GM19240 (cell line): ENCODE data around the gene USP36.
"Not testable (repeated sequence)": the region's sequence is repeated elsewhere in the genome, so short reads cannot be mapped to it uniquely, and the experiment has no call there.

Source experiments
- DNase-seq: peaks from one replicate; pipeline ENCODE4 v3.0.0; 2011; ENCODE audit warnings: low spot score; ENCODE audit not compliant: insufficient read length

The USP36 gene

DNA sequence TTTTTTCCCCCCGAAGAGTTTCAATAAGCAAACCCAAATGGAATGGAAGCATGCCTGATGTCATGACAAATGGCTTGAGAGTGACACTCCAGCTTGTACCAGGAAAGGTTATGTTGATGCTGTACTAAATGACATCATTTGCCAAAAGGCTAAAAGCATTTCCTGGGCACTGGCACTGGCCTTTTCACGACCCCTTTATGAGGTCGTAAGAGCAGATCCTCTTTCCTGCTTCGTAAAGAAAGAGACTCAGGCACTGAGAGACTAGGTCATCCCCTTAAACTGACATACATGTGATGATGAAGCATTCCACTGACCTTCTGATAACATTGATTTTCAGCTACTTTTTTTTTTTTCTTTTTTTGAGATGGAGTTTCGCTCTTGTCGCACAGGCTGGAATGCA, 31.9 kb upstream of the USP36 start:
- DNase-seq, result no peak

DNA sequence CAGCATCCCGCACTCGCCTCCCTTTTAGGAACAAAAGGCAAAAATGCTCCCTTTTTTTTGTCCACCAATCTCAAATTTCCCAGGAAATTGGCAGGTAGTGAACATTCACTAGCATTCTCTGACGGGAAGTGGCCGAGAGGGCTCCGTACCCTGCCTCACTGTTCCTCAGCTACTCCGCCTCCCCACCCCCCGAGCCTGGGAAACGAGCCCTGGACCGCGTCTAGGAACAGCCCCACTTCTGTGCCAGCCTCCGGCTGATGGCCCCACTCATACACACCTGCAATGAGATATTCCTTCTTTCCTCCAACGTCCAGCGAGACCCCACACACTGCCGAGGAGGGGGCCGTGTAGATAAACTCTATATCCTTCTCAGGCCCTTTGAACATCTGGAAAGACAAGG, 30.0 kb upstream of the USP36 start:
- DNase-seq, result no peak

DNA sequence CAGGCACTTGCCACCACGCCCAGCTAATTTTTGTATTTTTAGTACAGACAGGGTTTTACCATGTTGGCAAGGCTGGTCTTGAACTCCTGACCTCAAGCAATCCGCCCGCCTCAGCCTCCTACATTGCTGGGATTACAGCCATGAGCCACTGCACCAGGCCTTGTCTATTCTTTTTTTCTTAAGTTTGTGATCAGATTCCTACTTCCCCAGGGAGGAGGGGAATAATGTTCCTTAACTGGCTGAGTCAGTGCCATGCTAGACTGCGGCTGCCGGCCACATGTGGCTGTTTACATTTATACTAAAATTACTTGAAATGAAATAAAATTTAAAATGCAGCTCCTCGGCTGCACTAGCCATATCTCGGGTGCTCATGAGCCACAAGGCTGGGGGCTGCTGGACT, 27.8 kb upstream of the USP36 start:
- no peak for DNase-seq

DNA sequence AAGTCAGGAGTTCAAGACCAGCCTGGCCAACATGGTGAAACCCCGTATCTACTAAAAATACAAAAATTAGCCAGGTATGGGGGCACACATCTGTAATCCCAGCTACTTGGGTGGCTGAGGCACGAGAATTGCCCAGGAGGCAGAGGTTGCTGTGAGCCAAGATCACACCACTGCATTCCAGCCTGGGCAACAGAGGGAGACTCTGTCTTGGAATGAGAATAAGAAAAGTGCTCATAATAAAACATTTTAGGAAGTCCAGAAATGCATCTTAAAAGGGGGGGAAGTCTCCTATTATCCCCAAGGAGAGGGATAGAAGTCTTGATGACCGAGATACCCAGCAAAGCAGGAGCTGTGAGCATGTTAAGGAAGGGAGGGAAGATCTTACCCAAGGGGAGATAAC, 26.4 kb upstream of the USP36 start:
- not testable (repeated sequence) for DNase-seq

DNA sequence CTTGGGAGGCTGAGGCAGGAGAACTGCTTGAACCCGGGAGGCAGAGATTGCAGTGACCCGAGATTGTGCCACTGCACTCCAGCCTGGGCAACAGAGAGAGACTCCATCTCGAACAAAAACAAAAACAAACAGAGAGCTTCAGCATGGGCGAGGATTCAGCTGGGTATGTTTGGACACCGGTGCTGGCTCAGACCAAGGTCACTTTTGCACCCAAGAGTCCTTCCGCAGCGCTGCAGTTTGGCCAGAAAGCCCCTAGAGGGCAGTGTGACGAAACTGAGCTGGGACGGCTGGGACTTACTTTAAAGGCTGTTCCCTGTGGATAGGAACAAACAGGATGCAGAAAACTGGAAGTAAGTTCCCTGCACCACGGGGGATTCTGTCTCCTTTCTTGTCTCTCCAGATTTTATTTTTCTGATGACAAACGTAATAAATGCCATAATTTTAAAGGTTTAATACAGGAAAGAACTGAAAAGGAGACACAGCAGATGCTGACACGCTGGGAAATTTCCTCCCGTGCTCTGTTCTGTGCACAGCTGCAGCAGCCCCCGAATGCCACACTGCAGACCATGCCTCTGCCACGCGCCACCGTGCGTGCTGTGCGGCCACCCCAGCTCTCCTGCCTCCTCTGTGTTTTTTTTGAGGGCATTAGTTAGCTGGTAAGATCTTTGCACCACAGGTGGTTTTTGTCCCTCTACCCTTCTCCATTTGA, 25.2 kb upstream of the USP36 start:
- peak; percentile 53 for DNase-seq

DNA sequence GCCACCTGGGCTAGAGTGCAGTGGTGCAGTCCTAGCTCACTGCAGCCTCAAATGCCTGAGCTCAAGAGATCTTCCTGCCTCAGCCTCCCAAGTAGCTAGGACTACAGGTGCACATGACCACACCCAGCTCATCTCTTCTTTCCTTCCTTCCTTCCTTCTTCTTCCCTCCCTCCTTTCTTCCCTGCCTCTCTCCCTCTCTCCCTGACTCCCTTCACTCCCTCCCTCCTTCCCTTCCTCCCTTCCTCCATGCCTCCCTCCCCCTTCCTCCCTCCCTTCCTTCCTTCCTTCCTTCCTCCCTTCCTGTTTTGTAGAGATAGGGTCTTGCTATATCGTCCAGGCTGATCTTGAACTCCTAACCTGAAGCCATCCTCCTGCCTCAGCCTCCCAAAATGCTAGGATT, 23.5 kb upstream of the USP36 start:
- DNase-seq, result no peak

DNA sequence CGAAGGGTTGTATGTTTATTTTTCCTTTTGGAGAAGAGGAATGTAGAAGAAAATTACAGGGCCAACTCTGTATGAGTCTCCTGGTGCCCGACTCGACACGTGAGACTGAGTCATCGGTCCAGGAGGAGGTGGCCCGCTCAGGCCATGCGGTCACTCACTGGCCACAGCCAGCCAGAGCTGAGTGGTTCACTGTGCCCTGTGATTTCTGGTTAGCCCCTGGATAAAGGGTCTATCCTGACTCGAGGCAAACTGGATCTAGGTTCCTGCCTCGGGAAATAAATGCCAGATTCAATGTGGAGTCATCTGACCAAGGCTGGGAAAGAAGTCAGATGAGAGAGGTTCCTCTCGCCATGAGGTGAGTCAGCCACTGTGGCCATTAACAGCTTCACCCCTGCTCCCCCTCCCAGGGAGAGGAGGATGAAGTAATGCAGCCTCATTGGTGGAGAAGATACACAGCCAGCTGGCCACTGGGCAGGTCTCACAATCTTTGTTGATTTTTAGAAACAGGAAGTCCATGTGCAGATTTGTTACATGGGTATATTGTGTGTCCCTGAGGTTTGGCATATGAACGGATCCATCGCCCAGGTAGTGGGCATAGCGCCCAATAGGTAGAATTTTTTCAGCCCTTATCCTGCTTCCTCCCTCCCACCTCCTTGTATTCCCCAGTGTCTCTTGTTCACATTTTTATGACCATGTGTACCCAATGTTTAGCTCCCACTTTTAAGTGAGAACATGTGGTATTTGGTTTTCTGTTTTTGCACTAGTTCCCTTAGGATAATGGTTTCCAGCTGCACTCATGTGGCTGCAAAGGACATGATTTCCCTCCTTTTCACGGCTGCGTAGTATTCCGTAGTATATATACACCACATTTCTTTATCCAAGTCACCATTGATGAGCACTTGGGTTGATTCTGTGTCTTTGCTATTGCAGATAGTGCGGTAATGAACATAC, 21.7 kb upstream of the USP36 start:
- DNase-seq, result no peak

DNA sequence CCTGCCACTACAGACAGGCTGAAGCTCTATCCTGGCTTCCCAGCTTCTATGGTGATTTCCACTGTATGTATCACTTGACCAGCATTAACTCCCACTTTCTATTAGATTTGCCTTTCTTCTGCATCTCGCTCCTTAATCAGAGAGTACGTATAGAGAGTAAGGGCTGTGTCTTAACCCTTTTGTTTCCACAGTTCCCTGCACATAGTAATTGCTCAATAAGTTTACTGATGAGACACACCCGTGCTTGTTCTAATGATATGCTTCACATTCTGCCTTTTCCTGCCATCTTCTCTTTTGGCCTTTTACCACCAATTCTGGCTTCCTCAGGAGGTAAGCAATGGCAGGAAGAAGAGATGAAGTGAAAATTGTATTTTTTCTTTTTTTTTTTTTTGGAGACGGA, 20.6 kb upstream of the USP36 start:
- DNase-seq, result no peak

DNA sequence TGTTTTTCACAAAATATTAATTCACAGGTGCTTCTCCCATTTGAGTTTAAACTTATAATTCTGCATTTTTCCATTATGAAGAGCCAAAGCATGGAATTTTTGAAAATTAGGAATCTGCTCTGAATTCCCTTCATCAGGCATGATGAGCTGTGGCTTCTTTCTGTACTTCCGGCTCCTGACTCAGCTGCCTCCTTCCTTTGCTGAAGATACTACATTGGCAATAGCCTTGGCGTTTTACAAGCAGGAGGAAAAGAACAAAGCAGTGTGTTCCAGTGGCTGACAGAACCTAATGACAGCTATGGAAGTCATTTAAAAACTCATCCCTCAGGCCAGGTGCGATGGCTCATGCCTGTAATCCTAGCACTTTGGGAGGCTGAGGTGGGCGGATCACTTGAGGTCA, 18.4 kb upstream of the USP36 start:
- DNase-seq, result no peak

DNA sequence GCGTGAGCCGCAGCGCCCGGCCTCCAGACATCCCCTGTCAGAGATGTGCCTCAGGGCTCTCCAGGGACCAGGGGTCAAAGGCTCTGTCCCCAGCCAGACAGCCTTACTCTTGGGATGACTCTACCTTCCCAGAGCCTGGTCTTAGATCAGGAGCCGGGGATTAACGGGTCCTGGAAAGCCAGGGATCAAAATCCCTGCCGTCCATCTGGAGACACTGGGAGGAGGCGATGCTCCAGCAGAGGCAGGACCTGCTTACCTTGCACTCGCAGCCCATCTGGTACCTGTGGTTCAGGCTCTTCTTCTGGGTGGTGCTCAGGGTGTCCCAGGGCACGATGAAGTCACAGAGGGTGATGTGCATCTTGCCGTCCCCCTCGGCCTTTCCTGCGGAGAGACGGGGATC, 16.7 kb upstream of the USP36 start:
- no peak for DNase-seq

DNA sequence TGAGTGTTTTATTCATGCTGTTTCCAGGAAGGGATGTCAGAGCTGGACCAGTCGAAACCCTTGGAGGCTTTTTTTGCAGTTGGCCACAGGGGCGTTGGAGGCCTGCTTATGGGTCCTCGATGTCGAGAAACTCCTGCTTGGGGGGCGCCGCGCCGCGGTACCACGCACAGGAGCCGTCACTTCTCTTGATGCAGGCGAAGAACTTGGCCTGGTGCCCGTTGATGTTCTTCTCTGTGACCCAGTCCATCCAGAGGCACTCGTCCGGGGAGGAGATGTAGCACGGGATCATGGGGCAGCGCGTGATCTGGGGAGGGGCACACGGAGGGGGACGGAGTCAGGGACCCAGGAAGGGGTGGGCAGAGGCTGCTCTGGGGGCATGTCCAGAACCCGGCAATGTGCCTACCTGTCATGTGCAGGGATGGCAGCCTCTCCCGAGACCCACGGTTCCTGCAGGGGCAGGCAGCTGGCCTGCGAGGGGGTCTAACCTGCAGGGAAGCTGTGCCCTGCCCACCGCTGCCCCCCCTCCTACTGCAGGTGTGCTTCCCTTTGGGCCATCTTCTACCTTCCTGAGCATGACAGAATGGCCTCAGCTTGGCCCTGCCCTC, 15.0 kb upstream of the USP36 start:
- no peak for DNase-seq

DNA sequence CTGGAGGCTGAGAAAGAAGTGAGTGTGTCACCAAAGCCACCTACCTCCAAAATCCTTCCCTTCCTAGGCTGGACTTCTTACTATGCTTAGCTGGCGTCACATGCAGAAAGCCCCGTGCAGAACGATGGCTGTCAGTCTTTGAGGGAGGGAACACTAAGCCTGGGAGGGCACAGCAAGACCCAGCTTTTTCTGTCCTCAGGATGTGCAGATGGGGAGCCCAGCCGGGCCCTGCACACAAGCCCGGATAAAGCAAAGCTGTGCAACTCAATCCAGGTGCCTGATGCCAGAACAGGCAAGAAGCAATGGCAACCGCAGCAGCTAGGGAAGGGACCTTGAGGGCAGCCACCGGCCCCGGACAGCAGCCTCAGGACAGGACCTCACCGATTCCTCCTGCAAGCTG, 13.9 kb upstream of the USP36 start:
- no peak for DNase-seq

DNA sequence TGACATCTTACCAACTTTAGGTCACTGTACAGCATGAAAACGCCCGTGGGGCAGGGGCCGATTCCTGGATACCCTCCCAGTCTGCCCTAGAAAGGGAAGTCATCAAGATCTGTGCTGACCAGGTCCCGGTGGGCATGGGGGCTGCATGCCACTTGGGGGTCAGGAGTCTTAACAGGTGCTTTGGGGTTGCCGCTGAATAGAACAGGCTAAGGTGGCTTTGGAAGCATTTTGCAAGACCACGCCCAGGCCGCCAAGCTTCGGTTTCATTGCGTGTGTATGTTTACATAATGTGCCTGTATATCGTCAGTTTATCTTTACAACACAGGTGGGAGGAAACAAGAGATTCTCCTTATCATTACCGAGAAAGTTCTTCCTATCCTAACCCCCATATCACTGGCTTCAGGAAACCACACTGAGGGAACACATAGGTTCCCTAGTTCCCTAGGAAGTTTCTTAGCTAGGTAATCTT, 13.3 kb upstream of the USP36 start:
- no peak for DNase-seq

DNA sequence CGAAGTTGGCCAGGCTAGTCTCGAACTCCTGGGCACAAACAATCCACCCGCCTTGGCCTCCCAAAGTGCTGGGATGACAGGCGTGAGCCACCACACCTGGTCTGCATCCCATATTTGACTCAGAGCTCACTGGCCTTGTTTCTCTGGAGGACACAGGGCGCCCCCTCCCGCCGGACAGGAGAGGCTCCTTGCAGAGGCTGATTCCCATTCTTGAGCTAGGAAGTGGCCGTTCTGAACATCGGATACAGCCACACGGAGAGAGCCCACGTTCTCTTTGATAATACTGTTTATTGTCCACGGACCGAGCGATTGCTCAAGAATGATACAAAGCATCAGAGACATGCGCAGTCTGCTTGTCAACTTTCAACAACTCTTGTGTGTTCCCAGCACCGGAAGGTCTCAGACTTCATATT, 12.1 kb upstream of the USP36 start:
- no peak for DNase-seq

DNA sequence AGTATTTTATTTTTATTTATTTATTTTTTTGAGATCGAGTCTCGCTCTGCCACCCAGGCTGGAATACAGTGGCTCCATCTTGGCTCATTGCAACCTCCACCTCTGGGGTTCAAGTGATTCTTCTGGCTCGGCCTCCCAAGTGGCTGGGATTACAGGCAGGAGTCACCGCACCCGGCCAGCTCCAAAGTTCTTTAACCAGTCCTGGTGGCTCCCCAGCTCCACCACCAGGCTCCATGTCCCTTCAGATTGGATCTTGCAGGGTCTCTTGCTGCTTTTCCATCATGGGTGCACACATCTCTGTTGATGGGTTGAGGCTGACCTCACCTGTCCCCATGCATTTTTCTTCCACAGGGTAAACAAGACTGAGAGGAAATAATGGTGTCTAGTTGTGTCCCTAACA, 8.4 kb upstream of the USP36 start:
- DNase-seq, result no peak

DNA sequence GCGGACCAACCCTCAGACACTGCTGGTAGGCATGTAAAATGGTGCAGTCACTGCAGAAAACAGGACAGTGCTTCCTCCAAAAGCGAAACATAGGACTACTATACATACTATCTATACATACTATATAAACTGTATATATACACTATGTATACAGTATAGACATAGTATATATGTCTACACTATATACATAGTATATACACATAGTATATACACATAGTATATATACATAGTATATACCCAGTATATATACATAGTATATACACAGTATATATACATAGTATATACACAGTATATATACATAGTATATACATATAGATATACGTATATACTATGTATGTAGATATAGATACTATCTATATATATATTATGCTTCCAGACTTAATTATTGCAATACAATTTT, 6.4 kb upstream of the USP36 start:
- DNase-seq, result no peak

DNA sequence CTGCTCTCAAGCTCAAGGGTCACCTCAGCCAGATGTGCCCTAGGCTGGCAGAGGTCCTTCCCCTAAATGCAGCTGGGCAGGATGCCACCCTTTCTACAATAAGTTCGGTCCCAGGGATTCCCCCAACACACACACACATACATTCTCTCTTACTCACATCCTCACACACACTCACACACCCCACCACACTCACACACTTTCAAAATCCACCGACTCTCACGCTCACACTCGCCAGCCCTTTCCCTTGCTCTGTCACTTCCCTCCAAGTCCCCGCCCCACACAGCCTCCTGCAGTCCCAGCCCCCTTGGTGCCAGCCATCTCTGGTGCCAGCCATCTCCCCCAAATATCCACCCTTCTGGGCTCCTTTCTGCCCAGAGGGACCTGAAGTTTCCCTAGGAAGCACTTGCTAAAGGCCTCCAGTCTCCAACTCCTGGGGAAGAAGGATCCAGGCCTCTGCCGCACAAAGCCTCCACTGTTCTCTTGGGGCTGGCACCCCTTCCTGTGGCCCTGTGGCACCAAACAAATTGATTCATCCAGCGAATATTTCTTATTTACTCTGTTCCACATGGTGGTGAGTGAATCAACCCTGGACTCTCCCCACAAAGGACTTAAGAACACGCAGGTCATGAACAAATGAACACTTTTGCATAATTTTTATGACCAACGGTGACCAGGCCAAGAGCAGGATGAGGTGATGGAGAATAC, 3.8 kb upstream of the USP36 start:
- DNase-seq, result no peak

DNA sequence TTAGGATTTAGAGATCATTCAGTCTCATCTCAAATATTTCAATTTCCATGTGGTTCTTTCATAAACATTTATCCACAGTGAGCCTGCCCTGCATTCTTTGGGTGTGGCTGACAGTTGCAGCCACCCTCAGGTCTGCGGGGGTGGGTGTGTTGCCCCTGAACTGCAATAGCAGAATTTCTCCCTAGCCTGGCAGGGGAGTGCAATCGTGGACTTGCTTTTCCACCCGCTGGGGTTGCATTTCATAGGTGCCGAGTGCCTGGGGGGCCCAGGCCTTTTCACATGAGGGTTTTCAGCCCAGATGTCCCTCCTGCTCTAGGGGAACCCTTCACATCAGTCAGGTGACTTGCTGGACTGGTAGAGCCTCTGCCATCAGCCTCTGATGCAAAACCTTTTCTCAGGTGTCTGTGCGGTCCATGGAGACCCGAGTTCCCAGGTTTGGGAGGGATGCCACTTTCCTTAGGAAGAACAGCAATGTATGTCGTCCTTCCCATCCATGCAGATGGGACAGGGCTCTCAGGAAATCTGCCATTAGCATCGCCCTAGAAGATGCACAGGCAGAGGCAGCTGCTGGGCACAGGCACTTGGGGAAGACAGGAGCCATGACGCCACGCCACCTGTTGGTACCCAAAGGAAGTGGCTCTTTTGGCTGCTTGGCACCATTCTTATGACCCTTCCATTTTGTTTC, 2.4 kb upstream of the USP36 start:
- peak; percentile 41 for DNase-seq

DNA sequence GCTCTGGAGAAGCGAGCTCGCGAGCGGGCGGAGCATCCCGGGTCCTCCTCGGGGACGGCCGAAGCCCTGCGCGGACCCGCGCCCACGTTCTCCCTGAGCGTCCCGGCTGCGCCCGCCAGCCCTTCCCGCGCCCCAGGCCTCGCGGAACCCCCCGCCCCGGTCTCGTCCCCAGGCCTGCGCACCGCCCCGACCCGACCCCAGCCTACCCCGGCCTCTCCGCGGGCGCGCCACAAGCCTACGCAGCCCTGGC, 159 bp downstream of the USP36 start:
- no peak for DNase-seq

DNA sequence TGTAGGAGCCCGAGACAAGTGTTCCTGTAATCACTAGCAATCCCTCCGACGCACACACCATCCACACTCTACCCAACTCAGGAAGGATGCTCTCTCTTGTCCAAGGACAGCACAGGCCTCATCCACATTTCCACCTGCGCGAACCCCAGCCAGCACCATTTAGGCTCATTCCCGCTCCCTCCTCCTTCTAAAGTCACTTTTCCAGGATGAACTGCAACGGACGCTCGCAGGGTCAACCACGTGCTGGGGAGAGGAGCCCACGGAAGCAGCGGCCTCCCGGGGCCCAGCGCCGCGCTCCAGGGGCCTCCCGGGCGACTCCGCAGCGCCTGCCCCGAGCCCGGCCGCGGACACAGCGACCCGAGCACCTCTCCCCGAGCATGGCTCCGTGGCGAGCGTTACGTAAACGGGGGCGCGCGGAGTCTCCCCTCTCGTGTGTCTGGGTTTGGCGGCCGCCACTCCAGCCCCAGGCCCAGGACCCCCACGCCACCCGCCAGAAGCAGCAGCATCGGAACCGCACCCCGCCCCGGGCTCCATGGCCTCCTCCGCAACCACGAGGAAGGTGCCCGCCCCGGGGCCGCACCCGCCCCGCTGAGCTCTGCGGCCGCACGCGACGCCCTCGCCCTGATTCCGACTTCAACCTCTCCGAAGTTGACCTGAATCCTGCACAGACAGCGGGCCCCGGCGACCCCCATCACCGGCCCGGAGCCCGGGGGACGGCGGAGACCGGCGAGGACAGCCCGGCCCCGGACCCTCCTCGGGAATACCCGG, 668 bp downstream of the USP36 start:
- DNase-seq, result peak; percentile 34
